Measurements from ENCODE around the gene POTEI.
"Not testable (repeated sequence)": the region's sequence is repeated elsewhere in the genome, so short reads cannot be mapped to it uniquely, and the experiment has no call there.

DNA sequence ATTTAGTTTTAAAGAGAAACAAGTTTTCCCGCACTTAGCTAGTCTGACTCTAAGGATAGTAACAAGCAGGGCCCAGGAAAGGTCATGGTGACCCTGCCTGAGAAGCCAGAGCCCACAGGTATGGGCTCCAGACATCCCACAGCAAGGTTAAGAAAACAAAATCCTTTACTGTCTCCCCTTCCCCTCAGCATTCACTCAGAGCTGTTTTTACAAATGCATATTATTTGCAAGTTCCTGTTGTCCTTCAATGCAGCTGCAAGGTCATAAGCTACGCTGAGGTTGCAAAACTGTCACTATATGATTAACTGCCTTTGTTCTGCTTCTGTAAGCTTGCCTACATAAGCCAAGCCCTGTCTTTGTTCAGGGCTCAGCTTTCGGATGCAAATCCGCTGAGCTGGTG lies 18.1 kb downstream of the POTEI start:
- TF ChIP-seq, protein P1, sequence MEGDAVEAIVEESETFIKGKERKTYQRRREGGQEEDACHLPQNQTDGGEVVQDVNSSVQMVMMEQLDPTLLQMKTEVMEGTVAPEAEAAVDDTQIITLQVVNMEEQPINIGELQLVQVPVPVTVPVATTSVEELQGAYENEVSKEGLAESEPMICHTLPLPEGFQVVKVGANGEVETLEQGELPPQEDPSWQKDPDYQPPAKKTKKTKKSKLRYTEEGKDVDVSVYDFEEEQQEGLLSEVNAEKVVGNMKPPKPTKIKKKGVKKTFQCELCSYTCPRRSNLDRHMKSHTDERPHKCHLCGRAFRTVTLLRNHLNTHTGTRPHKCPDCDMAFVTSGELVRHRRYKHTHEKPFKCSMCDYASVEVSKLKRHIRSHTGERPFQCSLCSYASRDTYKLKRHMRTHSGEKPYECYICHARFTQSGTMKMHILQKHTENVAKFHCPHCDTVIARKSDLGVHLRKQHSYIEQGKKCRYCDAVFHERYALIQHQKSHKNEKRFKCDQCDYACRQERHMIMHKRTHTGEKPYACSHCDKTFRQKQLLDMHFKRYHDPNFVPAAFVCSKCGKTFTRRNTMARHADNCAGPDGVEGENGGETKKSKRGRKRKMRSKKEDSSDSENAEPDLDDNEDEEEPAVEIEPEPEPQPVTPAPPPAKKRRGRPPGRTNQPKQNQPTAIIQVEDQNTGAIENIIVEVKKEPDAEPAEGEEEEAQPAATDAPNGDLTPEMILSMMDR (IDR thresholded peaks at IDR 0.05; ENCODE audit: low read depth, low read length): not testable (repeated sequence)
- not testable (repeated sequence) for TF ChIP-seq POLR2A (IDR thresholded peaks at IDR 0.05; ENCODE audit: extremely low read depth, insufficient read length); MYC (IDR thresholded peaks at IDR 0.05; ENCODE audit: low read depth, low read length)
- TF ChIP-seq, protein P2, sequence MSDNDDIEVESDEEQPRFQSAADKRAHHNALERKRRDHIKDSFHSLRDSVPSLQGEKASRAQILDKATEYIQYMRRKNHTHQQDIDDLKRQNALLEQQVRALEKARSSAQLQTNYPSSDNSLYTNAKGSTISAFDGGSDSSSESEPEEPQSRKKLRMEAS (IDR thresholded peaks at IDR 0.05; ENCODE audit: low read depth, low read length): not testable (repeated sequence)

All from NB4 (cell line).